Suprapubic skin (tissue), 4 donors: ENCODE measurements around the gene FGD3. TPM values are rescaled to one million over a fixed set of nuclear protein-coding genes. Genes with fewer than 3 reads are reported as not detected.

Source experiments
- DNase-seq, 2 donors: peaks; one replicate each; pipeline ENCODE4 v3.0.0-alpha.2; 2019; ENCODE audit warnings: low spot score in 2 of 2
- H3K27ac ChIP-seq: fragments of 200-600 bp; sonication (generic); one replicate; pipeline ENCODE4 v1.5.1; 2019
- H3K27me3 ChIP-seq: fragments of 200-600 bp; sonication (generic); one replicate; pipeline ENCODE4 v1.5.1; 2019
- H3K36me3 ChIP-seq: fragments of 200-600 bp; sonication (generic); one replicate; pipeline ENCODE4 v1.5.1; 2019
- H3K4me1 ChIP-seq: fragments of 200-600 bp; sonication (generic); one replicate; pipeline ENCODE4 v1.5.1; 2019
- H3K4me3 ChIP-seq: fragments of 200-600 bp; sonication (generic); one replicate; pipeline ENCODE4 v1.5.1; 2019; ENCODE audit warnings: mild to moderate bottlenecking
- H3K9me3 ChIP-seq: fragments of 200-600 bp; sonication (generic); one replicate; pipeline ENCODE4 v1.5.1; 2019
- EP300 ChIP-seq: sonication (generic); formaldehyde crosslinking; IDR thresholded peaks from one replicate; pipeline ENCODE4 v1.6.1; 2017; ENCODE audit warnings: antibody characterized with exemption
- POLR2A ChIP-seq, 2 donors: fragments of 450-650 bp; IDR thresholded peaks; one replicate each; pipeline ENCODE4 v1.6.1; 2017; ENCODE audit warnings: antibody characterized with exemption in 2 of 2, mild to moderate bottlenecking in 2 of 2, moderate library complexity in 2 of 2
- POLR2AphosphoS5 ChIP-seq, 3 donors: sonication (generic); formaldehyde crosslinking; IDR thresholded peaks; one replicate each; pipeline ENCODE4 v1.6.1; 2017; ENCODE audit warnings: antibody characterized with exemption in 3 of 3
- WGBS: methylation state at CpG from one replicate; pipeline ENCODE4 v1.1.5; 2018; 5-methylcytosine and 5-hydroxymethylcytosine counted together
- total RNA-seq, 4 donors: library from RNA; depleted of rRNA; stranded (reverse); fragments of >200 nt; gene quantifications; one replicate each; pipeline ENCODE4 v1.1.0, GENCODE V29; 2016
- TF ChIP-seq, protein P1 (sequence below), 2 donors: fragments of 200-600 bp in 1 of 2; fragments of 450-650 bp in 1 of 2; sonication (generic) in 1 of 2; IDR thresholded peaks; one replicate each; pipeline ENCODE4 v1.5.1; 2016 to 2019; ENCODE audit warnings: antibody characterized with exemption in 2 of 2, mild to moderate bottlenecking in 1 of 2, moderate library complexity in 1 of 2

Gene FGD3
- total RNA-seq, 4 donors from 2014 or later: 4.6 to 9.2 (median 6.6) TPM

DNA sequence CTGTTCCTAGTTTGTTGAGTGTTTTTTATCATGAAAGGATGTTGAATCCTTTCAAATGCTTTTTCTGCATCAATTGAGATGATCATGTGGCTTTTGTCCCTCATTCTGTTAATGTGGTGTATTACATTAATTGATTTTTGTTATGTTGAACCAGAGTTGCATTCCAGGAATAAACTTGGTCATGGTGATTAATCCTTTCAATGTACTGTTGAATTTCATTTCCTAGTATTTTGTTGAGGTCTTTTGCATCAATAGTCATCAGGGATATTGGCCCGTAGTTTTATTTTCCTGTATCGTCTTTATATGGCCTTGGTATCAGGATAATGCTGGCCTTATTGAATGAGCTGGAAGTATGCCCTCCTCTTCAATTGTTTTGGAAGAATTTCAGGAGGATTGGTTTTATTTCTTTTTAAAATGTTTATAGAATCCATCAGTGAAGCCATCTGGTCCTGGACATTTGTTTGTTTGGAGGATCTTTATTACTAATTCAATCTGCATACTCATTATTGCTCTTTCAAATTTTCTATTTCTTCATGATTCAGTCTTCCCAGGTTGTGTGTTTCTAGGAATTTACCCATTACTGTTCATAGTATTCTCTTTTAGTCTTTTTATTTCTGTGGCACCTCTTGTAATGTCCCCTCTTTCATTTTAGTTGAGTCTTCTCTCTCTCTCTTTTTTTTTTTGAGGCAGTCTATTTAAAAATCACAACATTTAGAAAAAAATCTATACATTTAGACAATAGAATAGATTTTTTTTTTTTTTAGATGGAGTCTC lies 32.1 kb downstream of the FGD3 start:
- TF ChIP-seq POLR2A (IDR thresholded peaks at IDR 0.05): no peak
- no peak overlapping the region for H3K4me3 ChIP-seq
- no peak overlapping the region for H3K27ac ChIP-seq
- peaks cover 13% of the 10 kb centered on the region for H3K4me1 ChIP-seq
- 58% methylated on average over 2 of the region's 2 CpGs for WGBS
- H3K27me3 ChIP-seq: no peaks in the 10 kb centered on the region
- H3K36me3 ChIP-seq: no peaks in the 10 kb centered on the region
- peaks cover 4% of the 10 kb centered on the region for H3K9me3 ChIP-seq
- no peak for DNase-seq

DNA sequence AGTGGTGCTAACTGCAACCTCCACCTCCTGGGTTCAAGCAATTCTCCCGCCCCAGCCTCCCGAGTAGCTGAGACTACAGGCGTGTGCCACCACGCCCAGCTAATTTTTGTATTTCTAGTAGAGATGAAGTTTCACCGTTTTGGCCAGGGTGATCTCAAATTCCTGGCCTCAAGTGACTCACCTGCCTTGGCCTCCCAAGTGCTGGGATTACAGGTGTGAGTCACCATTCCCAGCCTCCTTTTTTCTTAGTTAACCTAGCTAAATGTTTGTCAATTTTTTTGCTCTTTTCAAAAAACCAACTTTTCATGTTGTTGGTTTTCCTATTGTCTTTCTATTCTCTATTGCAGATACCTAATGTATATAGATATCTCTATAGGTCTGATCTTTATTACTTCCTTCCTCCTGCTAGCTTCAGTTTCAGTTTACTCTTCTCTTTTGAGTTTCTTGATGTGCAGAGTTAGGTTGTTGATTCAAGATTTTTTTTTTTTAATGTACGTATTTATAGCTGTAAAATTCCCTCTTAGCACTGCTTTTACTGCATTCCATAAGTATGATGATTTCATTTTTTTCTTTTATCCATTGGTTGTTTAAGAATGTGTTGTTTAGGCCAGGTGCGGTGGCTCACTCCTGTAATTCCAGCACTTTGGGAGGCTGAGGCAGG lies 32.9 kb downstream of the FGD3 start:
- H3K9me3 ChIP-seq: peaks cover 4% of the 10 kb centered on the region
- no peak for DNase-seq
- no peaks in the 10 kb centered on the region for H3K27me3 ChIP-seq
- WGBS: 78% methylated on average over 7 of the region's 7 CpGs
- H3K4me1 ChIP-seq: peaks cover 12% of the 10 kb centered on the region
- H3K27ac ChIP-seq: no peak overlapping the region
- no peak for TF ChIP-seq POLR2A (IDR thresholded peaks at IDR 0.05)
- TF ChIP-seq EP300: no peak
- TF ChIP-seq, protein P1, sequence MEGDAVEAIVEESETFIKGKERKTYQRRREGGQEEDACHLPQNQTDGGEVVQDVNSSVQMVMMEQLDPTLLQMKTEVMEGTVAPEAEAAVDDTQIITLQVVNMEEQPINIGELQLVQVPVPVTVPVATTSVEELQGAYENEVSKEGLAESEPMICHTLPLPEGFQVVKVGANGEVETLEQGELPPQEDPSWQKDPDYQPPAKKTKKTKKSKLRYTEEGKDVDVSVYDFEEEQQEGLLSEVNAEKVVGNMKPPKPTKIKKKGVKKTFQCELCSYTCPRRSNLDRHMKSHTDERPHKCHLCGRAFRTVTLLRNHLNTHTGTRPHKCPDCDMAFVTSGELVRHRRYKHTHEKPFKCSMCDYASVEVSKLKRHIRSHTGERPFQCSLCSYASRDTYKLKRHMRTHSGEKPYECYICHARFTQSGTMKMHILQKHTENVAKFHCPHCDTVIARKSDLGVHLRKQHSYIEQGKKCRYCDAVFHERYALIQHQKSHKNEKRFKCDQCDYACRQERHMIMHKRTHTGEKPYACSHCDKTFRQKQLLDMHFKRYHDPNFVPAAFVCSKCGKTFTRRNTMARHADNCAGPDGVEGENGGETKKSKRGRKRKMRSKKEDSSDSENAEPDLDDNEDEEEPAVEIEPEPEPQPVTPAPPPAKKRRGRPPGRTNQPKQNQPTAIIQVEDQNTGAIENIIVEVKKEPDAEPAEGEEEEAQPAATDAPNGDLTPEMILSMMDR (IDR thresholded peaks at IDR 0.05): no peak
- no peak for TF ChIP-seq POLR2AphosphoS5 (IDR thresholded peaks at IDR 0.05)
- H3K36me3 ChIP-seq: no peaks in the 10 kb centered on the region
- no peak overlapping the region for H3K4me3 ChIP-seq

DNA sequence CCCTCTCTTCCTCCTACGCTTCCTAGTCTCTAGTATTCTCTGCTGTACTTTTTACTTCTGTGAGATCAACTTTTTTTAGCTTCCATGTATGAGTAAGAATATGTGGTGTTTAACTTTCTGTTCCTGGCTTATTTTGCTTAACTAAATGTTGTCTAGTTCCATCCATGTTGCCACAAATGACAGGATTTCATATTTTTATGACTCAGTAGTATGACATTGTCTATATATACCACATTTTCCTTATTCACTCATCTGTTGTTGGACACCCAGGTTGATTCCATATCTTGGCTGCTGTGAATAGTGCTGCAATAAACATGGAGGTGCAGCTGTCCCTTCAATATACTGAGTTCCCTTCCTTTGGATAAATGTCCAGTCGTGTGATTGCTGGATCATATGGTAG lies 34.8 kb downstream of the FGD3 start:
- no peaks in the 10 kb centered on the region for H3K27me3 ChIP-seq
- no peak overlapping the region for H3K4me3 ChIP-seq
- DNase-seq: no peak
- no peaks in the 10 kb centered on the region for H3K36me3 ChIP-seq
- peaks cover 4% of the 10 kb centered on the region for H3K9me3 ChIP-seq
- H3K4me1 ChIP-seq: peaks cover 23% of the 10 kb centered on the region
- no peak for TF ChIP-seq POLR2AphosphoS5 (IDR thresholded peaks at IDR 0.05)
- no peak for TF ChIP-seq EP300
- TF ChIP-seq, protein P1 (IDR thresholded peaks at IDR 0.05): no peak
- no peak for TF ChIP-seq POLR2A (IDR thresholded peaks at IDR 0.05)
- WGBS: 95% methylated on average over 2 of the region's 2 CpGs
- no peak overlapping the region for H3K27ac ChIP-seq

DNA sequence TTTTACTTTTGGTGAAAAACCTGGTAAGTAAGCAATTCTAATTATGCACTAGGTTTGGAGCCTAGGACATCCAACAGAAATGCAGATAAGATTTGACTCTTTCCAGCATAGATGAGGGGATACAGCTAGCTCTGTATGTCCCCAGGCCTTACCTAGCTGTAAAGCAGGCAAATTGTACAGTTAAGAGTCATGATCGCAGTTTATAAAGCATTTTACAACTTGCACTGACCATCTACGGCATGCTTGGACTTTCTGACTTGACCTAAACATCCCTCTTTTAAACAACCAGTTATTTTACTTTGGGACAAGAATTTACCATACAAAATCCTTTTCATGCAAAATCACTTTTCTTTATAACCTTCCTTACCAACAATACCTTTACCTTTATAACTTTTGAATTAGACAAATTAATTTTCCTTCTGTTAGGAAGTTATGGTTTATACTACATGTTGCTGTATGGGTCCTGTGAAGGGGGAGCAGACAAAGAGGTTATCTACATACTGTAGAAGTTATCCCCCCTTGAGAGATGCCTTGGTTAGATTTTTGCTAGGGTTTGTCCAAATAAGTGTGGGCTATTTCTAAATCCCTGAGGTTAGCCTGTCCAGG lies 36.8 kb downstream of the FGD3 start:
- Histone ChIP-seq H3K9me3 (peaks cover 4% of the 10 kb centered on the region), H3K27me3 (no peaks in the 10 kb centered on the region), H3K4me1 (peaks cover 26% of the 10 kb centered on the region), H3K36me3 (no peaks in the 10 kb centered on the region), H3K27ac (no peak overlapping the region), H3K4me3 (no peak overlapping the region)
- TF ChIP-seq POLR2AphosphoS5 (IDR thresholded peaks at IDR 0.05) (no peak), POLR2A (IDR thresholded peaks at IDR 0.05) (no peak), EP300 (no peak)
- TF ChIP-seq, protein P1 (IDR thresholded peaks at IDR 0.05): no peak
- DNase-seq: no peak
- WGBS: 76% methylated on average over 2 of the region's 2 CpGs

DNA sequence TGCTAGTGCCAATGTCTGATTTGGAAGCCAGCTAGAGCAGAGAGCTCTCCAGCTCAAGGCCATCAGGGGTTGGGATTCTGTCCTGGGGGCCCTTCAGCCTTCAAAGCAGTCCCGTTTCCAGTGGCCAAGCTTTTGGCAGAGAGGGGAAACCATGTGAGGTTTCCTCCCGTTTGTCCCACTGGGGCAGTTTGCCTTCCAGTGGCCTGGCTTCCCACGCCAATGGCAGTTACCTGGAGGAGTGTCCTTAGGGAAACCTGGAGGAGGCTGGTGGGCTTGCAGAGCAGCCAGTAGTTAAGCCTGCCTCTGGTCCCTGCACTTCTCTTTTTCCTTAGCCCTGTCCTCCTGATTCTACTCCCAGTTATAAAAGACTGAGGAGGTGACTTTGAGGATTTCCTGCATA lies 37.7 kb downstream of the FGD3 start:
- 93% methylated on average over 3 of the region's 3 CpGs for WGBS
- no peaks in the 10 kb centered on the region for H3K27me3 ChIP-seq
- H3K36me3 ChIP-seq: no peaks in the 10 kb centered on the region
- no peak for DNase-seq
- H3K4me3 ChIP-seq: no peak overlapping the region
- no peak overlapping the region for H3K27ac ChIP-seq
- TF ChIP-seq POLR2A (IDR thresholded peaks at IDR 0.05): no peak
- H3K4me1 ChIP-seq: peaks cover 26% of the 10 kb centered on the region
- peaks cover 4% of the 10 kb centered on the region for H3K9me3 ChIP-seq
